Measurements from ENCODE around the gene UBE2U. TPM values are rescaled to one million over a fixed set of nuclear protein-coding genes. Genes with fewer than 3 reads are reported as not detected.

Gene UBE2U
- total and polyA plus RNA-seq, 2 of the 8 experiments (the other 6 are each of a cell fraction or from before 2014, with no cell fraction given), result not detected

DNA sequence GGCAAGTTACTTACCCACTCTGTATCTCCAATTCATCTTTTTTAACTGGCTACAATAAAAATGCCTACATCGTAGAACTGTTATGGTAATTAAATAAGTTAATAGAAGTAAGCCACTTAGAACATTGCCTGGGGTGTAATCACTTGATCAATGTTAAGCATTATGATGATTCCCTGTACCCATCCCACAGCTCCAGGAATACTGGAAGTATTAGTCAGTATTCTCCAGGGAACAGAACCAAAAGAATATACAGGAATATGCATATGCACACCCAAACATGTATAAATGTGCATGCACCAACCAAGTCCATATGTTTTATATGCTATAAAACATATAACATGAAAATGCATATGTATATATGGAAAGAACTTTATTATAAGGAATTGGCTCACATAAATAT, 107.3 kb downstream of the UBE2U start:
- TF ChIP-seq BACH1 (IDR thresholded peaks at IDR 0.05; ENCODE audit: low read length), result no peak
- no peak for TF ChIP-seq JUN (IDR thresholded peaks at IDR 0.05; ENCODE audit: low read depth, low read length)
- TF ChIP-seq KDM1A (IDR thresholded peaks at IDR 0.05; ENCODE audit: borderline replicate concordance, low read length), result no peak
- TF ChIP-seq SP1 (IDR thresholded peaks at IDR 0.05; ENCODE audit: low read depth, low read length), result no peak
- TF ChIP-seq BRCA1 (IDR thresholded peaks at IDR 0.05; ENCODE audit: low read depth, low read length), result no peak
- no peak for TF ChIP-seq YY1 (IDR thresholded peaks at IDR 0.05; ENCODE audit: low read depth, low read length)
- TF ChIP-seq MAX (IDR thresholded peaks at IDR 0.05), result no peak
- no peak for TF ChIP-seq POLR2AphosphoS5 (IDR thresholded peaks at IDR 0.05; ENCODE audit: low read depth, low read length)
- TF ChIP-seq SP2 (IDR thresholded peaks at IDR 0.05; ENCODE audit: low read length), result no peak
- no peak for TF ChIP-seq JUND (IDR thresholded peaks at IDR 0.05; ENCODE audit: low read length)
- Histone ChIP-seq H4K8ac (ENCODE audit: extremely low read depth, insufficient read depth, low read length) (no peak overlapping the region), H3K9me3 (ENCODE audit: insufficient read depth in 2 of 2, low read depth in 1 of 2, low read length in 1 of 2) (no peaks in the 10 kb centered on the region), H2BK5ac (ENCODE audit: low read depth, low read length) (no peak overlapping the region), H3K4me1 (replicated peaks in 1 of 4; ENCODE audit: control insufficient read depth in 3 of 4, insufficient read depth in 4 of 4, low read length in 3 of 4) (no peaks in the 10 kb centered on the region), H2BK12ac (ENCODE audit: low read depth, low read length) (no peak overlapping the region), H3K4me2 (ENCODE audit: insufficient read depth in 1 of 2, low read depth in 2 of 2, low read length in 2 of 2) (no peak overlapping the region), H4K20me1 (replicated peaks in 1 of 2; ENCODE audit: control insufficient read depth in 1 of 2, insufficient read depth in 2 of 2, low read length in 2 of 2) (no peaks in the 10 kb centered on the region), H3K4ac (replicated peaks; ENCODE audit: insufficient read length, low read depth, low read length) (no peak overlapping the region), H4K91ac (replicated peaks; ENCODE audit: insufficient read length, low read length) (no peak overlapping the region), H2AFZ (ENCODE audit: low read length) (no peak overlapping the region), H3K14ac (ENCODE audit: insufficient read length) (no peak overlapping the region), H3K27me3 (replicated peaks in 1 of 4; ENCODE audit: control insufficient read depth in 3 of 4, extremely low read depth in 1 of 4, insufficient read depth in 3 of 4, low read length in 3 of 4) (no peaks in the 10 kb centered on the region), H3K18ac (ENCODE audit: extremely low read depth, low read length) (no peak overlapping the region), H3K36me3 (ENCODE audit: control insufficient read depth in 2 of 4, insufficient read depth in 4 of 4, low read length in 3 of 4) (no peaks in the 10 kb centered on the region), H3K4me3 (ENCODE audit: extremely low read depth in 1 of 4, insufficient read depth in 2 of 4, low read depth in 3 of 4, low read length in 4 of 4) (no peak overlapping the region), H3K23ac (ENCODE audit: insufficient read length) (no peak overlapping the region), H3K79me1 (ENCODE audit: low read depth, low read length) (no peaks in the 10 kb centered on the region), H3K79me2 (ENCODE audit: control insufficient read depth in 1 of 2, insufficient read depth in 2 of 2, low read length in 2 of 2) (no peaks in the 10 kb centered on the region), H4K5ac (ENCODE audit: insufficient read length, low read depth, low read length) (no peak overlapping the region), H2BK20ac (ENCODE audit: low read length) (no peak overlapping the region), H3K56ac (replicated peaks; ENCODE audit: insufficient read length, low read depth, low read length) (no peak overlapping the region), H3K27ac (ENCODE audit: low read depth, low read length) (no peak overlapping the region), H2AK5ac (ENCODE audit: low read depth, low read length) (no peak overlapping the region), H3K9ac (replicated peaks in 1 of 4; ENCODE audit: extremely low read depth in 1 of 4, low read depth in 3 of 4, low read length in 3 of 4) (no peak overlapping the region), H2BK15ac (ENCODE audit: low read length) (no peak overlapping the region), H2BK120ac (replicated peaks; ENCODE audit: low read depth, low read length) (no peak overlapping the region), H3K23me2 (ENCODE audit: low read depth, low read length) (no peaks in the 10 kb centered on the region)
- DNase-seq (ENCODE audit: low read depth in 1 of 2, low spot score in 2 of 2) (no peak), FAIRE-seq (no peak)
- WGBS, 2 experiments (ENCODE audit: extremely low coverage in 1 of 2, insufficient coverage in 1 of 2, insufficient read length in 1 of 2, insufficient replicate concordance in 2 of 2, low coverage in 1 of 2, low lambda C conversion rate in 2 of 2, missing lambda C conversion rate in 1 of 2), result 88% methylated on average over 1 of the region's 1 CpG; no CpG with 5 or more reads in 1 of the 2 experiments
- ChIA-PET POLR2A (ENCODE audit: partially characterized antibody) (no interaction called here), CTCF (ENCODE audit: partially characterized antibody) (interaction anchor here (0.8 kb wide), 1 partner anchor 16 kb away, joined by 3 read pairs; no protein-coding TSS in a partner anchor)
